AG09309 (cell line): ENCODE data around the gene CLDN10.

Source experiments
- DNase-seq: peaks from one replicate; pipeline ENCODE4 v3.0.0-alpha.2; 2010; ENCODE audit warnings: low read depth
- H3K4me3 ChIP-seq: 2 replicates; pipeline ENCODE4 v1.5.1; 2011; ENCODE audit warnings: mild to moderate bottlenecking, low read depth, low read length, moderate library complexity; ENCODE audit not compliant: control insufficient read depth
- TF ChIP-seq, protein P1 (sequence below): IDR thresholded peaks from 2 replicates; pipeline ENCODE4 v1.5.1; 2011; ENCODE audit warnings: mild to moderate bottlenecking, low read depth, low read length, inconsistent platforms; ENCODE audit not compliant: insufficient read depth, control insufficient read depth; ENCODE audit errors: missing control alignments

Gene CLDN10

DNA sequence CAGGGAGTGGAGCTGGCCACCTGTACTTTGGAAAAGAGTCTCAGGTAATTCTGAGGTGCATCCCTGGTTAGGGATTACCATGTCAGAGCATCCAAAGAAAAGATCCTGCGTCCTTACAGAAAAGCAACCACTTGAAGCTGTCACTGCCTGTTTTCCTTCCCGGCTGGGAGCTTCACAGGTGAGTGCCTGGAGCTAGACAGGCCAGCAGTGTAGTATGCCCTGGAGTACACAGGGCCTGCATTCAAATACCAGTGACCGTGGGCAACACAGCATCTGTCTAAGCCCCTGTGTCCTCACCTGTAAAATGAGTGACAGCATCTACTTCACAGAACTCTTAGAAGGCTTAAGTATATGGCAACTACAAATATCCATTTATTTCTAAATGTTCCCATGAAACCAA lies 63.0 kb downstream of the CLDN10 start:
- no peak for DNase-seq
- TF ChIP-seq, protein P1, sequence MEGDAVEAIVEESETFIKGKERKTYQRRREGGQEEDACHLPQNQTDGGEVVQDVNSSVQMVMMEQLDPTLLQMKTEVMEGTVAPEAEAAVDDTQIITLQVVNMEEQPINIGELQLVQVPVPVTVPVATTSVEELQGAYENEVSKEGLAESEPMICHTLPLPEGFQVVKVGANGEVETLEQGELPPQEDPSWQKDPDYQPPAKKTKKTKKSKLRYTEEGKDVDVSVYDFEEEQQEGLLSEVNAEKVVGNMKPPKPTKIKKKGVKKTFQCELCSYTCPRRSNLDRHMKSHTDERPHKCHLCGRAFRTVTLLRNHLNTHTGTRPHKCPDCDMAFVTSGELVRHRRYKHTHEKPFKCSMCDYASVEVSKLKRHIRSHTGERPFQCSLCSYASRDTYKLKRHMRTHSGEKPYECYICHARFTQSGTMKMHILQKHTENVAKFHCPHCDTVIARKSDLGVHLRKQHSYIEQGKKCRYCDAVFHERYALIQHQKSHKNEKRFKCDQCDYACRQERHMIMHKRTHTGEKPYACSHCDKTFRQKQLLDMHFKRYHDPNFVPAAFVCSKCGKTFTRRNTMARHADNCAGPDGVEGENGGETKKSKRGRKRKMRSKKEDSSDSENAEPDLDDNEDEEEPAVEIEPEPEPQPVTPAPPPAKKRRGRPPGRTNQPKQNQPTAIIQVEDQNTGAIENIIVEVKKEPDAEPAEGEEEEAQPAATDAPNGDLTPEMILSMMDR = no peak

DNA sequence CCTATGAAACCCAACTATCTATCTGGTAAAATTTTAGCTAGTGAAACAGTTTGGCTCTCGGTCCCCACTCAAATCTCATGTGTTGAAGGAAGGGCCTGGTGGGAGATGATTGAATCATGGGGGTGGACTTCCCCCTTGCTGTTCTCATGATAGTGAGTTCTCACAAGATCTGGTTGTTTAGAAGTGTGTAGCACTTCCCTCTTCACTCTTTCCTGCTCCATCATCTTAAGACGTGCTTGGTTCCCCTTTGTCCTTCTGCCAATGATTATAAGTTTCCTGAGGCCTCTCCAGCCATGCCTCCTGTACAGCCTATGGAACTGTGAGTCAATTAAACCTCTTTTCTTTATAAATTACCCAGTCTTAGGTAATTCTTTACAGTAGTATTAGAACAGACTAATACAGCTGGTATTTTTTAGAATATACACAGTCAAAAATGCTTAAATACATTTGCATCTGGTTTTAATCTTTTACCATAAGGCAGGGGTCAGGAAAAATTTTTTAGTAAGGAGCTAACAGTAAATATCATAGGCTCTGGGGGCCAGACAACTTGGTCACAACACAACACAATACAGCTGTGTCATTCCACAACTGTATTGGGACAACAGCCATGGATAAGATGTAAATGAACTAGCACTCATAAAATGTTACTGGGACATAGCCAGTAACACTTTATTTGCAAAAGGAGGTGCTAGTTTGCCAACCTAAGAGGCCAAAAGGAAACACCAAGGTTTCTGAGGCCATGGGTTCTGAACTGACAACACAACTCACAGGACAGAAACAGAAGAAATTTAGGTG lies 67.7 kb downstream of the CLDN10 start:
- TF ChIP-seq, protein P1 = no peak
- no peak for DNase-seq
- H3K4me3 ChIP-seq = no peak overlapping the region

More for the DNA sequence above, 63.0 kb downstream of the CLDN10 start:
- no peak overlapping the region for H3K4me3 ChIP-seq

DNA sequence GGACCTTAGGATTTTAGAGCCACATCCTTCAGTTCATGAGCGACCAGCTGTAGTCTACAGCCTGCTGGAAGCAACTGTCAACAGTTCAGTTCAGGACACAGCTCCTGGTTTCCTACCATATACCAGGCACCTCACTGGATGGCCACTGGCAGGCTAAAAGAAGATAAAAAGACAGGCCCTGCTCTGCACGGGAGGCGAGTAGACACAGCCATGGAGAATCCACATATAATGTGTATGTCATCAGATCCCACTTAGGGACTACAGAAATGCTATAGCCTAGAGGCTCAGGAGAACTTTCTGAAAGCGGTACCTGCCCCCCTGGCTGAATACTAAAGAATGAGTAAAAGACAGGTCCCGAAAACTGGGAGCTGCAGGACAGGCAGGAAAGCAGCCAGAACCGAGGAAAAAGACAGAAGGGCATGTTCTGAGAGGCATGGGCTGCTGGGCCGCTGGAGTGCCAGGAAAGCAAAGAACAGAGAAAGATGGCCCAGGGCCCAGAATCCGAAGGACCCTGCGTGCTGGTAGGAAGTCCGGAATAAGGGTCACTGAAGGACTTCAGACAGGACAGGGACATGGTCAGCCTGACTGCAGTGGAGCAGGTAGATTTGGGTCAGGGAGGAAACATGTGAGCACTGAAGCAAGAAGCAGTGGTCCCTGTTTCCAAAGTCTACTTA lies 68.4 kb downstream of the CLDN10 start:
- no peak for DNase-seq
- H3K4me3 ChIP-seq = no peak overlapping the region
- TF ChIP-seq, protein P1 = no peak

DNA sequence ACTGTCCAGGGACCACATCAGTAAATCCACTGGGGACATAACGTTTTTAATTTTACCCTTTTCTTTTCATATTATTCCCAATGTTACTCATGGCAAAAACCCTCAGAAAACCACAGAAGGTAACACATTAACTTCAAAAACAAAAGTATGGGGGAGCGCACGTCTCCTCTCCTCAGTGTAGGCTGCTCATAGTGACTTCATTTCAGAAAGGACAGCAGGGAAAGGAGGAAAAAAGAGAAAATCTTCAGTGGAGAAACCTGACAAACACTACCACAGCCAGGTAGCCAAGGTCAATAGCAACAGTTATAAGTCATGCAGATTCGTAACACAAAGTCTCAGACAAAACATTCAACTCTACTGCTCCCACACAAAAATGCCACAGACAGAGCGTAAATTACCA lies 70.6 kb downstream of the CLDN10 start:
- TF ChIP-seq, protein P1 = no peak
- no peak overlapping the region for H3K4me3 ChIP-seq
- no peak for DNase-seq

DNA sequence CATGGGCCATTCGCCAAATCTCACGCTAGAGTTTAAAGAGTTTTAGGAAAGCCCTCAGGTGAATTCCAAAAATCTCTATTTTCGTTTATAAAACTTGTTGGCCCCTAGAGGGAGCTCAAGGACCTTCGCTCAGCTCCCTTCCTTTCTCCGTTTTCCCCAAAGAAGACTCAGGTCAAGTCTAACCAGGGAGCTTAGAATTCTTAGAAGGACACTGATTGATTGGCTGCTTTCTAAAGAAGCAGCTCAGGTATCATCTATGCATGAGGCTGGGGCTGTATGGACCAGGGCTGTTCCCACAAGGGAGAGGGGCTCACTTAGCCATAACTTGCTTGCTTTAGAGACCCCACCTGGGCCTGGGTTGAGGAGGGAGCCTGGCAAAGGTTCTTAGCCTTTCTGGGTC lies 71.5 kb downstream of the CLDN10 start:
- TF ChIP-seq, protein P1 = peak; percentile 73
- no peak overlapping the region for H3K4me3 ChIP-seq
- DNase-seq = no peak

DNA sequence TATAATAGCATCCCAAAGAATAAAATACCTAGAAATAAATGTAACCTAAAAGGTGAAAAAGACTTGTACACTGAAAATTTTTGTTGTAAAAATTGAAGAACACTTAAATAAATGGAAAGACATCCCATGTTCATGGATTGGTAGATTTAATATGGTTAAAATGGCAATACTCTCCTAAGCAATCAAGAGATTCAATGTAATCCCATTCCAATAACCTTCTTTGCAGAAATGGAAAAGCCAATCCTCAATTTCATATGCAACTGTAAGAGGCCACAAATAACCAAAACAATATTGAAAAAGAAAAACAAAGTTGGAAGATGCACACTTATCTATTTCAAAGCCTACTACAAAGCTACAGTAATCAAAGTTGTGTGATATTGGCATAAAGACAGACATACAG lies 74.2 kb downstream of the CLDN10 start:
- TF ChIP-seq, protein P1 = no peak
- H3K4me3 ChIP-seq = no peak overlapping the region
- no peak for DNase-seq
